MCF 10A (cell line): ENCODE measurements around the gene SLC13A3. TPM values are rescaled to one million over a fixed set of nuclear protein-coding genes. Genes with fewer than 3 reads are reported as not detected.

Experiments
- BruUV-seq: library from RNA; stranded (reverse); fragments of 400-500 nt; replicated peaks from 2 replicates; lab custom pipeline; 2021; lab: Mats Ljungman, UMichigan
- CTCF ChIA-PET: fragments of 300-600 bp; sonication (Branson Sonifier 250); formaldehyde crosslinking; extraction: SDS; loops from one replicate; lab custom pipeline; 2021; ENCODE audit warnings: antibody characterized with exemption, inconsistent platforms; lab: Yijun Ruan, JAX
- POLR2A ChIA-PET: fragments of 300-600, 350-650 bp; sonication (Branson Sonifier 250); formaldehyde crosslinking; extraction: SDS; loops from one replicate; lab custom pipeline; 2020; ENCODE audit warnings: antibody characterized with exemption, inconsistent platforms; lab: Yijun Ruan, JAX
- DNase-seq: peaks from one replicate; pipeline ENCODE4 v3.0.0-alpha.2; 2018; ENCODE audit not compliant: unreplicated experiment
- H3K27ac Mint-ChIP-seq: one replicate; pipeline ENCODE4 v1.8.0; 2022; ENCODE audit warnings: mild to moderate bottlenecking, low read depth, mixed read lengths; ENCODE audit not compliant: unreplicated experiment
- H3K27me3 Mint-ChIP-seq: one replicate; pipeline ENCODE4 v1.8.0; 2022; ENCODE audit warnings: mixed read lengths; ENCODE audit not compliant: insufficient read depth, unreplicated experiment
- H3K36me3 Mint-ChIP-seq: one replicate; pipeline ENCODE4 v1.8.0; 2022; ENCODE audit warnings: mild to moderate bottlenecking, moderate library complexity, mixed read lengths; ENCODE audit not compliant: insufficient read depth, unreplicated experiment
- H3K4me1 Mint-ChIP-seq: one replicate; pipeline ENCODE4 v1.8.0; 2022; ENCODE audit warnings: mixed read lengths; ENCODE audit not compliant: insufficient read depth, unreplicated experiment
- H3K4me3 Mint-ChIP-seq: one replicate; pipeline ENCODE4 v1.8.0; 2022; ENCODE audit warnings: mild to moderate bottlenecking, moderate library complexity, mixed read lengths; ENCODE audit not compliant: unreplicated experiment
- H3K9me3 Mint-ChIP-seq: one replicate; pipeline ENCODE4 v1.8.0; 2022; ENCODE audit warnings: mixed read lengths; ENCODE audit not compliant: unreplicated experiment
- intact Hi-C: fragments of 100-400 bp; cut with micrococcal nuclease; formaldehyde crosslinking; loops from 2 replicates; pipeline ENCODE4 v1.14.1; 2022
- total RNA-seq: library from RNA; stranded (reverse); gene quantifications from 2 replicates; pipeline ENCODE4 v1.2.3, GENCODE V29; 2022
- TF ChIP-seq, protein P1 (sequence below): fragments of 200-600 bp; IDR thresholded peaks from one replicate; pipeline ENCODE4 v1.8.0; 2022; ENCODE audit warnings: antibody characterized with exemption, mild to moderate bottlenecking; ENCODE audit not compliant: unreplicated experiment

The SLC13A3 gene
- total RNA-seq, 1 experiment from 2014 or later, result not detected

DNA sequence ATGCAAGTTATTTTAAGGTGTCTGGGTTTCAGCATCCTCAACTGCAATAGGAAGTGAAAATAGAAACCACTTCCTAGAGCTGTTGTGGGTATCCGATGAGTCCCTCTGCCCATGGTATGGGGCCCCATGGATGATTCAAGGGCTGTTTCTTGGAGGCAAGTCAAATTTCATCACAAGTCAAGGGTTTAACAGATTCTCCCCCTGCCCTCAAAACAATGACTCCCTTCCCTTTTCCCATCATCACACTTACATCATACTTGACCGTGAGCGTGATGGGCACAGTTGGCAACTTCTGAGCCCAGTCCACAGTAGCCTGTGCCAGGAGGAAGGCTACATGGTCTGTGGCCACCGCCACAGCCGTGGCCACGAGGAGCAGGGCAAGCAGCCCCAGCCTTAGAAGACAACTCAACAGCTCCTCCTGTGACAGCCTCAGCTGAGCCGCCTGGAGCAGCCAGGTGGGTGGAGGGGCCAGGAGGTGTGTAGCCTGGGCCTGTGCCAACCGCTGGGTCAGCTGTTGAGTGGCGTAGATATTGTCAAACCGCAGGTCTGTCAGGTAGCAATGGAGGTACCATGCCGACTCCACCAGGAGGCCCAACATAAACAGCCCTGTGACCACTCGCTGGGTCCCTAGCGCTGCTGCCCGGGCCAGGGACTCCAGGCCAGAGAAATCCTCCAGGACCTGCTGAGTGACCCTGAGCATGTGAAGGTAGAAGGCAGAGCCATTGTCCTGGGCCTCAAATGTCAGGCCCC is 106.0 kb downstream of the SLC13A3 start:
- intact Hi-C loops, result no loop called here
- H3K36me3 Mint-ChIP-seq, result no peaks in the 10 kb centered on the region

DNA sequence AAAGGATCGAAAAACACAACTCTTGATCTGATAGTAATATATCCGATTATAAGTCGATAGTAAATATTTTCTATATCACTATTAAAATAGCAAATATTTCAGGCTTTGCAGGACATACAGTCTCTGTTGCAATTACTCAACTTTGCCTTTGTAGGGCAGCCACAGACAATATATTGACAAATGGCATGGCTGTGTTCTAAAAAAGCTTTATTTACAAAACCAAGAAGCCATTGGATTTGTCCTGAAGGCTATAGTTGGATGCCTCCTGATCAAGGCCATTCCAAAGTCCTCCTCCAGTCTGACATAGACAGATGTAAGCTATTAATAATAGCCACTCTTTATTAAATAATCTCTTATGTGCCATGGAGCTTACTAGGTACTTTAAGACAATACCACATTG is 106.7 kb downstream of the SLC13A3 start:
- CTCF ChIA-PET, result interaction anchor here (0.6 to 1.7 kb wide), 4 partner anchors 17 to 921 kb away, joined by 3 to 8 read pairs (median 4); no protein-coding TSS in a partner anchor
- intact Hi-C loops, result no loop called here
- BruUV-seq, result no TSS peak
- POLR2A ChIA-PET, result no interaction called here
- Mint-ChIP-seq H3K36me3 (no peaks in the 10 kb centered on the region), H3K9me3 (no peaks in the 10 kb centered on the region), H3K27me3 (peaks cover 11% of the 10 kb centered on the region), H3K27ac (no peak overlapping the region), H3K4me3 (no peak overlapping the region), H3K4me1 (no peaks in the 10 kb centered on the region)
- no peak for DNase-seq
- TF ChIP-seq, protein P1, sequence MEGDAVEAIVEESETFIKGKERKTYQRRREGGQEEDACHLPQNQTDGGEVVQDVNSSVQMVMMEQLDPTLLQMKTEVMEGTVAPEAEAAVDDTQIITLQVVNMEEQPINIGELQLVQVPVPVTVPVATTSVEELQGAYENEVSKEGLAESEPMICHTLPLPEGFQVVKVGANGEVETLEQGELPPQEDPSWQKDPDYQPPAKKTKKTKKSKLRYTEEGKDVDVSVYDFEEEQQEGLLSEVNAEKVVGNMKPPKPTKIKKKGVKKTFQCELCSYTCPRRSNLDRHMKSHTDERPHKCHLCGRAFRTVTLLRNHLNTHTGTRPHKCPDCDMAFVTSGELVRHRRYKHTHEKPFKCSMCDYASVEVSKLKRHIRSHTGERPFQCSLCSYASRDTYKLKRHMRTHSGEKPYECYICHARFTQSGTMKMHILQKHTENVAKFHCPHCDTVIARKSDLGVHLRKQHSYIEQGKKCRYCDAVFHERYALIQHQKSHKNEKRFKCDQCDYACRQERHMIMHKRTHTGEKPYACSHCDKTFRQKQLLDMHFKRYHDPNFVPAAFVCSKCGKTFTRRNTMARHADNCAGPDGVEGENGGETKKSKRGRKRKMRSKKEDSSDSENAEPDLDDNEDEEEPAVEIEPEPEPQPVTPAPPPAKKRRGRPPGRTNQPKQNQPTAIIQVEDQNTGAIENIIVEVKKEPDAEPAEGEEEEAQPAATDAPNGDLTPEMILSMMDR, result no peak

More for the DNA sequence above, 106.0 kb downstream of the SLC13A3 start:
- Mint-ChIP-seq H3K9me3 (no peaks in the 10 kb centered on the region), H3K4me1 (no peaks in the 10 kb centered on the region), H3K27ac (no peak overlapping the region), H3K4me3 (no peak overlapping the region), H3K27me3 (peaks cover 11% of the 10 kb centered on the region)
- DNase-seq, result peak; percentile 6
- ChIA-PET POLR2A (interaction anchor here (0.6 kb wide), 1 partner anchor 12 kb away, joined by 3 read pairs; no protein-coding TSS in a partner anchor), CTCF (interaction anchor here (0.6 to 1.7 kb wide), 3 partner anchors 16 to 135 kb away, joined by 3 to 8 read pairs (median 5); no protein-coding TSS in a partner anchor)
- TF ChIP-seq, protein P1, result no peak
- BruUV-seq, result no TSS peak

DNA sequence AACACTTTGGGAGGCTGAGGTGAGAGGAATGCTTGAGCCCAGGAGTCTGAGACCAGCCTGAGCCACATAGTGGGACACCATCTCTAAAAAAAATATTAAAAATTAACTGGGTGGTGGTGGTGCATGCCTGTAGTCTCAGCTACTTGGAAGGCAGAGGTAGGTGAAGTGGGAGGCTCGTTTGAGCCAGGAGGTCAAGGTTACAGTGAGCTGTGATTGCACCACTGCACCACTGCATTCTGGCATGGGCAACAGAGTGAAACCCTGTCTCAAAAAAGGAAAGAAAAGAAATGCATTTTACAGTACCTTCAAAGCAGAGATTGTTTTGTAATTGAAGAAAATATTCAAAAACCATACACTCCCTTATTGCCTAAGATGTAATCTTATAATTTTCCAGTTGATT is 107.3 kb downstream of the SLC13A3 start:
- TF ChIP-seq, protein P1, result no peak
- H3K4me3 Mint-ChIP-seq, result no peak overlapping the region
- H3K36me3 Mint-ChIP-seq, result no peaks in the 10 kb centered on the region
- no peak for DNase-seq
- H3K27ac Mint-ChIP-seq, result no peak overlapping the region
- CTCF ChIA-PET, result interaction anchor here (1.7 kb wide), 1 partner anchor 137 kb away, joined by 8 read pairs; no protein-coding TSS in a partner anchor
- H3K4me1 Mint-ChIP-seq, result no peaks in the 10 kb centered on the region
- H3K9me3 Mint-ChIP-seq, result no peaks in the 10 kb centered on the region
- no TSS peak for BruUV-seq
- peaks cover 11% of the 10 kb centered on the region for H3K27me3 Mint-ChIP-seq
- POLR2A ChIA-PET, result no interaction called here
- intact Hi-C loops, result no loop called here

DNA sequence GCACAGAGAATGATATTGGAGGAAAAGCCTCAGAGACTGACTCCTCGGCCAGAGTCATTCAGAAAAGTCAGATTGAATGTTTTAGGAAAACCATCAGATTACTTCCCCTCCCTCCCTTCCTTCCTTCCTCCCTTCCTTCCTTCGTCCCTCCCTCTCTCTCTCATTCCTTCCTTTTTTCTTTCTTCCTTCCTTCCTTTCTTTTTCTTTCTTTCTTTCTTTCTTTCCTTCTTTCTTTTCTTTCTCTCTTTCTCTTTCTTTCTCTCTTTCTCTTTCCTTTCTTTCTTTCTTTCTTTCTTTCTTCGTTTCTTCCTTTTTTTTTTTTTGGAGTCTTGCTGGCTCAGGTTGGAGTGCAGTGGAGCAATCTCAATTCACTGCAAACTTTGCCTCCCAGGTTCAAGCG is 108.2 kb downstream of the SLC13A3 start:
- Mint-ChIP-seq H3K27me3 (peaks cover 13% of the 10 kb centered on the region), H3K4me1 (no peaks in the 10 kb centered on the region), H3K4me3 (no peak overlapping the region), H3K27ac (no peak overlapping the region), H3K36me3 (no peaks in the 10 kb centered on the region), H3K9me3 (no peaks in the 10 kb centered on the region)
- no TSS peak for BruUV-seq
- intact Hi-C loops, result no loop called here
- CTCF ChIA-PET, result interaction anchor here (1.4 kb wide), 1 partner anchor 19 kb away, joined by 4 read pairs; no protein-coding TSS in a partner anchor
- no peak for DNase-seq
- TF ChIP-seq, protein P1, result no peak
- POLR2A ChIA-PET, result no interaction called here
